IMR-90 (cell line): ENCODE results near the gene CPN1. TPM values are rescaled to one million over a fixed set of nuclear protein-coding genes. Genes with fewer than 3 reads are reported as not detected.

Source experiments
- ATAC-seq: fragments of 200-7000 bp; cut with Tn5 transposase; 2 replicates; pipeline ENCODE4 v1.9.1; 2020; ENCODE audit warnings: low read depth, mild to moderate bottlenecking, moderate library complexity
- BruUV-seq: library from RNA; stranded (reverse); fragments of 400-500 nt; replicated peaks from 2 replicates; lab custom pipeline; 2021; lab: Mats Ljungman, UMichigan
- CTCF ChIA-PET: fragments of 300-600 bp; formaldehyde crosslinking; extraction: SDS; loops from one replicate; lab custom pipeline; 2021; ENCODE audit warnings: antibody characterized with exemption; lab: Yijun Ruan, JAX
- POLR2A ChIA-PET: fragments of 300-600 bp; sonication (Branson Sonifier 250); formaldehyde crosslinking; loops from one replicate; lab custom pipeline; 2022; ENCODE audit warnings: antibody characterized with exemption; ENCODE audit not compliant: unreplicated experiment; lab: Charles Lee
- DNase-seq: peaks from one replicate; pipeline ENCODE4 v3.0.0; 2013
- H2AFZ ChIP-seq: replicated peaks from 2 replicates; pipeline ENCODE3; 2013; ENCODE audit warnings: low read length, mild to moderate bottlenecking; ENCODE audit not compliant: poor library complexity
- H2AK5ac ChIP-seq: 2 replicates; pipeline ENCODE4 v1.6.1; 2013; ENCODE audit warnings: low read depth, low read length, inconsistent platforms
- H2AK9ac ChIP-seq: replicated peaks from 2 replicates; pipeline ENCODE3; 2013; ENCODE audit warnings: mild to moderate bottlenecking, low read depth, low read length, moderate library complexity; ENCODE audit not compliant: poor library complexity
- H2BK120ac ChIP-seq: 2 replicates; pipeline ENCODE4 v1.6.1; 2013; ENCODE audit warnings: low read depth, low read length, inconsistent platforms
- H2BK15ac ChIP-seq: 3 replicates; pipeline ENCODE4 v1.6.1; 2013; ENCODE audit warnings: low read depth, low read length, inconsistent platforms
- H2BK20ac ChIP-seq: 2 replicates; pipeline ENCODE4 v1.6.1; 2013; ENCODE audit warnings: low read depth, mild to moderate bottlenecking, inconsistent platforms, low read length, moderate library complexity
- H2BK5ac ChIP-seq: 2 replicates; pipeline ENCODE4 v1.6.1; 2013; ENCODE audit warnings: mild to moderate bottlenecking, low read depth, low read length, inconsistent platforms; ENCODE audit not compliant: poor library complexity, severe bottlenecking
- H3K14ac ChIP-seq: replicated peaks from 2 replicates; pipeline ENCODE4 v1.6.1; 2013; ENCODE audit warnings: low read depth, low read length, inconsistent platforms
- H3K18ac ChIP-seq: 2 replicates; pipeline ENCODE4 v1.6.1; 2013; ENCODE audit warnings: low read depth, low read length, control low read depth
- H3K23ac ChIP-seq: 2 replicates; pipeline ENCODE4 v1.6.1; 2013; ENCODE audit warnings: low read depth, low read length, inconsistent platforms
- H3K27ac ChIP-seq: 2 replicates; pipeline ENCODE4 v1.5.1; 2013; ENCODE audit warnings: mild to moderate bottlenecking, control low read depth, low read length; ENCODE audit not compliant: insufficient read depth
- H3K27me3 ChIP-seq: 2 replicates; pipeline ENCODE4 v1.6.1; 2013; ENCODE audit warnings: low read length; ENCODE audit not compliant: control insufficient read depth, insufficient read depth
- H3K36me3 ChIP-seq: 2 replicates; pipeline ENCODE4 v1.6.1; 2013; ENCODE audit warnings: low read length, mixed read lengths; ENCODE audit not compliant: control insufficient read depth, insufficient read depth
- H3K4ac ChIP-seq: 2 replicates; pipeline ENCODE4 v1.6.1; 2013; ENCODE audit warnings: low read depth, low read length, inconsistent platforms
- H3K4me1 ChIP-seq: 2 replicates; pipeline ENCODE4 v1.6.1; 2013; ENCODE audit warnings: low read length, mixed read lengths; ENCODE audit not compliant: control insufficient read depth, insufficient read depth
- H3K4me2 ChIP-seq: 2 replicates; pipeline ENCODE4 v1.6.1; 2013; ENCODE audit warnings: low read depth, mild to moderate bottlenecking, control low read depth, low read length, moderate library complexity
- H3K4me3 ChIP-seq: 2 replicates; pipeline ENCODE4 v1.5.1; 2013; ENCODE audit warnings: low read depth, mild to moderate bottlenecking, control low read depth, low read length, moderate library complexity; ENCODE audit not compliant: insufficient read depth
- H3K56ac ChIP-seq: 2 replicates; pipeline ENCODE4 v1.6.1; 2013; ENCODE audit warnings: low read length, inconsistent platforms; ENCODE audit not compliant: insufficient read depth; ENCODE audit errors: extremely low read depth
- H3K79me1 ChIP-seq, 2 experiments: 2 replicates each; pipeline ENCODE4 v1.6.1; 2013; ENCODE audit warnings: low read length in 2 of 2, inconsistent platforms in 1 of 2, low read depth in 1 of 2
- H3K9ac ChIP-seq: 2 replicates; pipeline ENCODE4 v1.6.1; 2013; ENCODE audit warnings: low read depth, low read length, control low read depth
- H3K9me1 ChIP-seq: 2 replicates; pipeline ENCODE4 v1.6.1; 2013; ENCODE audit warnings: low read length, inconsistent platforms; ENCODE audit not compliant: insufficient read depth
- H3K9me3 ChIP-seq: 2 replicates; pipeline ENCODE4 v1.6.1; 2013; ENCODE audit warnings: low read length; ENCODE audit not compliant: control insufficient read depth, insufficient read depth
- H4K20me1 ChIP-seq: 2 replicates; pipeline ENCODE4 v1.6.1; 2013; ENCODE audit warnings: low read length, inconsistent platforms; ENCODE audit not compliant: insufficient read depth
- H4K5ac ChIP-seq: 2 replicates; pipeline ENCODE4 v1.6.1; 2013; ENCODE audit warnings: mild to moderate bottlenecking, low read depth, low read length, control low read depth
- H4K8ac ChIP-seq, 2 experiments: 2 replicates each; pipeline ENCODE4 v1.6.1; 2013; ENCODE audit warnings: low read depth in 2 of 2, low read length in 2 of 2, control low read depth in 1 of 2, inconsistent platforms in 1 of 2
- H4K91ac ChIP-seq: 2 replicates; pipeline ENCODE4 v1.6.1; 2013; ENCODE audit warnings: low read depth, low read length, inconsistent platforms; ENCODE audit not compliant: insufficient read depth
- FOS ChIP-seq: fragments of 150-350 bp; IDR thresholded peaks from 2 replicates; pipeline ENCODE4 v1.6.1; 2016; ENCODE audit warnings: low read depth, low read length
- MAZ ChIP-seq: IDR thresholded peaks from 2 replicates; pipeline ENCODE4 v1.6.1; 2012; ENCODE audit warnings: low read depth, mild to moderate bottlenecking, low read length, improper control_type of control experiment, moderate library complexity, borderline replicate concordance
- RAD21 ChIP-seq: IDR thresholded peaks from 2 replicates; pipeline ENCODE4 v1.6.1; 2012; ENCODE audit warnings: low read length, improper control_type of control experiment
- USF2 ChIP-seq: fragments of 150-350 bp; IDR thresholded peaks from 2 replicates; pipeline ENCODE4 v1.6.1; 2017; ENCODE audit warnings: mild to moderate bottlenecking, antibody characterized with exemption, low read length, low read depth
- WGBS, 2 experiments: methylation state at CpG; one replicate each; pipeline versions ENCODE4 v1.1.5 to v1.1.7; 2013; ENCODE audit warnings: missing lambda C conversion rate in 2 of 2; ENCODE audit not compliant: insufficient read length in 1 of 2; ENCODE audit errors: extremely low coverage in 2 of 2; 5-methylcytosine and 5-hydroxymethylcytosine counted together
- dilution Hi-C: fragments of 300-500 bp; cut with HindIII; formaldehyde crosslinking; loops from one replicate; pipeline ENCODE4 v1.14.3; 2018; ENCODE audit warnings: low sequenced_read_pairs; ENCODE audit not compliant: unreplicated experiment
- in situ Hi-C: fragments of 300-500 bp; cut with MboI; formaldehyde crosslinking; loops from 3 replicates; pipeline ENCODE4 v1.14.3; 2019; ENCODE audit warnings: low sequenced_read_pairs, inconsistent platforms, mixed read lengths
- intact Hi-C: fragments of 100-400 bp; cut with micrococcal nuclease; formaldehyde crosslinking; loops from 2 replicates; pipeline ENCODE4 v1.10.0; 2022
- polyA plus RNA-seq, 3 experiments: library from polyadenylated mRNA; depleted of rRNA; stranded (reverse); fragments of >200 nt; gene quantifications; 2 replicates each; pipeline ENCODE4 v1.2.3, GENCODE V29; 2012; ENCODE audit warnings: low replicate concordance in 1 of 3
- total RNA-seq: library from RNA; depleted of rRNA; stranded (reverse); fragments of >200 nt; gene quantifications from 2 replicates; pipeline ENCODE4 v1.2.3, GENCODE V29; 2012

The CPN1 gene
- total and polyA plus RNA-seq, 2 of the 4 experiments (the other 2 are of a cell fraction): not detected

- H3K4ac ChIP-seq: no peak overlapping the region
- no peak overlapping the region for H3K9ac ChIP-seq
- DNase-seq (no peak), ATAC-seq (no peak)
- TF ChIP-seq FOS (no peak), RAD21 (no peak), USF2 (no peak), MAZ (no peak)
- H2AK5ac ChIP-seq: no peak overlapping the region
- H2BK120ac ChIP-seq: no peak overlapping the region
- dilution Hi-C loops (no loop called here), in situ Hi-C loops (no loop called here), intact Hi-C loops (no loop called here)
- no peaks in the 10 kb centered on the region for H3K9me1 ChIP-seq
- H3K4me1 ChIP-seq: no peaks in the 10 kb centered on the region
- H3K79me1 ChIP-seq: no peaks in the 10 kb centered on the region
- no peak overlapping the region for H3K4me2 ChIP-seq
- no peak overlapping the region for H3K23ac ChIP-seq
- no peak overlapping the region for H4K5ac ChIP-seq
- POLR2A ChIA-PET: no interaction called here
- no peak overlapping the region for H3K56ac ChIP-seq
- no CpG with 5 or more reads among the region's 6 CpGs for WGBS, 2 experiments
- no peak overlapping the region for H3K14ac ChIP-seq
- H3K27me3 ChIP-seq: peaks cover 21% of the 10 kb centered on the region
- CTCF ChIA-PET: interaction anchor here (0.7 to 1.7 kb wide), 2 partner anchors 8 to 109 kb away, joined by 4 to 6 read pairs; no protein-coding TSS in a partner anchor
- H4K20me1 ChIP-seq: no peaks in the 10 kb centered on the region
- H4K8ac ChIP-seq: no peak overlapping the region
- H2BK5ac ChIP-seq: no peak overlapping the region
- no peak overlapping the region for H2BK20ac ChIP-seq
- H2AK9ac ChIP-seq: no peak overlapping the region
- no peaks in the 10 kb centered on the region for H3K9me3 ChIP-seq
- no peak overlapping the region for H3K4me3 ChIP-seq
- no peak overlapping the region for H2BK15ac ChIP-seq
- no peak overlapping the region for H4K91ac ChIP-seq
- no peaks in the 10 kb centered on the region for H3K36me3 ChIP-seq
- H3K27ac ChIP-seq: no peak overlapping the region
- no TSS peak for BruUV-seq
- H2AFZ ChIP-seq: no peak overlapping the region
- no peak overlapping the region for H3K18ac ChIP-seq
Observed at GRCh38 chr10:100053686-100054460, 27.8 kb downstream of the CPN1 start.
